Measurements from ENCODE around the gene CMKLR1.

The CMKLR1 gene

DNA sequence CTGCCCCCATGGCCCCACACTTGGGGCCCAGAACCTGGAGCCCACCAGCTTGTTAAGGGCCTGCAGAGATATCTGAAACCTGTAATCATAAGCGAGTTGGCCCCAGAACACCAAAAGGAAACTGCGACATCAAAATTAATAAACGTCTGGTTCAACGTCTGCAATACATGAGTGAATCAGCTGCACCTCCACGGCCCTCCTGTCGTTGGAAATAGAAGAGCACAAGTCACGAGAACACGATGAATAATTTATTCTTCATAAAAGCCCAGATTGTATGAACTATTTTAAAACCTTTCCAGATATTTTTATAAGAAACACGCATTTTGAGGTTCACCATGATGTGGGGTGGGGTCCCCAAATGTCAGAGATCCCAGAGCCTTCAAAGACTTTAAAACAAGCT is 9.7 kb upstream of the CMKLR1 start:
- DNase-seq (ENCODE audit: extremely low read depth, low read depth), result no peak
- TF ChIP-seq, protein P1, sequence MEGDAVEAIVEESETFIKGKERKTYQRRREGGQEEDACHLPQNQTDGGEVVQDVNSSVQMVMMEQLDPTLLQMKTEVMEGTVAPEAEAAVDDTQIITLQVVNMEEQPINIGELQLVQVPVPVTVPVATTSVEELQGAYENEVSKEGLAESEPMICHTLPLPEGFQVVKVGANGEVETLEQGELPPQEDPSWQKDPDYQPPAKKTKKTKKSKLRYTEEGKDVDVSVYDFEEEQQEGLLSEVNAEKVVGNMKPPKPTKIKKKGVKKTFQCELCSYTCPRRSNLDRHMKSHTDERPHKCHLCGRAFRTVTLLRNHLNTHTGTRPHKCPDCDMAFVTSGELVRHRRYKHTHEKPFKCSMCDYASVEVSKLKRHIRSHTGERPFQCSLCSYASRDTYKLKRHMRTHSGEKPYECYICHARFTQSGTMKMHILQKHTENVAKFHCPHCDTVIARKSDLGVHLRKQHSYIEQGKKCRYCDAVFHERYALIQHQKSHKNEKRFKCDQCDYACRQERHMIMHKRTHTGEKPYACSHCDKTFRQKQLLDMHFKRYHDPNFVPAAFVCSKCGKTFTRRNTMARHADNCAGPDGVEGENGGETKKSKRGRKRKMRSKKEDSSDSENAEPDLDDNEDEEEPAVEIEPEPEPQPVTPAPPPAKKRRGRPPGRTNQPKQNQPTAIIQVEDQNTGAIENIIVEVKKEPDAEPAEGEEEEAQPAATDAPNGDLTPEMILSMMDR (IDR thresholded peaks at IDR 0.05; ENCODE audit: low read depth, low read length, missing control alignments), result no peak

DNA sequence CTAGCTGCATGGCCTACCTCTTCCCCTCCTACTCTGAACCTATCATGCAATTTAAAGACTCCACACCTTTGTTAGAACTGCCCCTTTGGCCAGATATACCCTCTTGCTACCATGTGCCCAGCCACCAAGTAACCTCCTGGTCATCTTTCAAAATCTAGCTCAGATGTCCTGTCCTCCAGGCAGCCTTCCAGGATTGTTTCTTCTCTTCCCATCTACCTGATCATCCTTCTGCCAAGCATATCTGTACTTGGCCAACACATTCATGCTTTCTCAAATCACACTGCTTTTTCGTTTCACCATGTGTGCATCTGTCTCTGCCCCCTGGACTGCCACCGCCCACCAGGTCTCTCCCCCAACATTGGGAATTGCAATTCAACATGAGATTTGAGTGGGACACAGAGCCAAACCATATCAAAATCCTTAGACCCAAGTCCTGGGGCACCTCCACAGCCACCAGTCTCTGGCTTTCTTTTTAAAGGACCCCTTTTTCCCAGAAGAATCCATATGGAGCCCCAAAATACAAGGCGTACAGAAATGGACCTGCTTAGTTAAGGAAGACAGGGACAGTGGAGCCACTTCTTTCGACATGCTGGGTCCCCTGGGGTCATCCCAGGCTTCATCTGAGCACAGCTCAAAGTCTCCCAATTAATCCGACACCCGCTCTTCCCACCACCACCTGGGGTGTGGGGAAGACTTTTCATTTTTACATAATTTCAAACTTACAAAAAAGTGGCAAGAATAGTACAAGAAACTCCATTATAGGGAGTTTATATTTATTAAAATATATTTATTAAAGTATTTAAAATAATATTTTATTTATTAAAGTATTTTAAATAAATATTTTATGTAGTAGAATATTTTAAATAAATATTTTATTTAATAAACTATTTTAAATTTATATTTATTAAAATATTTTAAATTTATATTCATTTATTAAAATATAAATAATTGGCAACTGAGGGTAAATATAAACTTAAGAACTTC is 7.9 kb upstream of the CMKLR1 start:
- no peak for DNase-seq (ENCODE audit: extremely low read depth, low read depth)
- TF ChIP-seq, protein P1 (IDR thresholded peaks at IDR 0.05; ENCODE audit: low read depth, low read length, missing control alignments), result no peak
- H3K4me3 ChIP-seq (replicated peaks; ENCODE audit: low read depth, low read length), result no peak overlapping the region

More for the DNA sequence above, 9.7 kb upstream of the CMKLR1 start:
- no peak overlapping the region for H3K4me3 ChIP-seq (replicated peaks; ENCODE audit: low read depth, low read length)

DNA sequence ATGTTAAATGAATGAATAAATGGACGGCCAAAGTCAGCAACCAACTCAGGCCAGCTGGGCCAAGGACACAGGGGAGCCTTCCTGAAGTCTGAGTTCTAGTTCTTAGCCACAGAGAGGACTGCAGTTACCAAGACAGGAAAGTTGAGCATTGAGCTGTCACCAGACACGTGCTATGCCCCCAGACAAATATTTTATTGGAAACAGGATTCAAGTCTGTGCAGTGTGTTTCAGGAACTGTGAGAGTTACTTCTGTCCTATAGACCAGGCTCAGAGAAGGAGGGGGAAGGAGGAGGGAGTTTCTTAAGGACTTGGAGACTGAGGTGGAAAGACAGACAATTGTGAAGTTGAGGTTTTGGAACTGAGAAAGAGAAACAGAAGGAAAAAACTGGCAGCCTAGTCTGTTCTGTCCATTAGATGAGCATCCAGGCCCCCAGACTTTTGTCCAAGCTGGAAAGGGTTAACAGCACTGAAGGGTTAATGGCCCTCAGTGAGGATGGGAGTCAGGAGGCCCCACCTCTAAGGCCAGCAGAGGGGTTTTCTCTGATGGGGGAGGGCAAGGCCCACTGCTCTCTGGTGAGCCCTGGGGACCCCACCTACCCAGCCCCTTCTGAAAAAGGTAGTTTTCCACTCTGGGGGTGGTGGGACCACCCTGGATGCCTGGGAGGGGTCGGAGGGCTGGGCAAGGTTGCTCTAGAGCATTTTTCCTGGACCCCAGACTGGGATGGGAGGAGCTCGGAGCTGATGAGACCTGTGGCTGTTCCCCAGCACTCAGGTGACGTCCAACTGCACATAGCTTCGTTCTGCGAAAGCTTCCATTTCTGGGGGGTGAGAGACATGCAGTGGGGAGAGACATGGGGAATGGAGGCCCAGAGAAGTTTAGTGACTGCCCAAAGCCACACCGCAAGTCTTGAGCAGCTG is 6.9 kb upstream of the CMKLR1 start:
- no peak for DNase-seq (ENCODE audit: extremely low read depth, low read depth)
- no peak overlapping the region for H3K4me3 ChIP-seq (replicated peaks; ENCODE audit: low read depth, low read length)
- TF ChIP-seq, protein P1 (IDR thresholded peaks at IDR 0.05; ENCODE audit: low read depth, low read length, missing control alignments), result no peak

DNA sequence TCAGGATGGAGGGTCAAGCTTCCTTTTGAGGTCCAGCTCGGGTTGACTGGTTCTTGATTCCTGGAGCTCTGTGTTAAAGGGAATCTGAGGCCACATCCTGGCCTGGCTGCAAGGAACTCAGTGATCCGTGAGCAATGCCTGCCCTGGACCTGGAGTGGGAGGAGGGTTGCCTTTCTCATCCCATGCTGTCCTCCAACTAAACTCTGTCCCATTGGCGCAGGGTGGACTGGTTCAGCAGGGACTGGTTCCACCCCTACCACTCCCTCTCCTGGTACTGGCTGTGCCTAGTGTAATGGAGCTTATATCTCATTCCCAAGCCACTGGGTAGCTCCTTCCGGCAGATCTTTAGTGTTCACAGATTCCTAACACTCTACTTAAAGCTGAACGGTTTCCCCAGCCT is 3.9 kb upstream of the CMKLR1 start:
- H3K4me3 ChIP-seq (replicated peaks; ENCODE audit: low read depth, low read length), result no peak overlapping the region
- DNase-seq (ENCODE audit: extremely low read depth, low read depth), result no peak

DNA sequence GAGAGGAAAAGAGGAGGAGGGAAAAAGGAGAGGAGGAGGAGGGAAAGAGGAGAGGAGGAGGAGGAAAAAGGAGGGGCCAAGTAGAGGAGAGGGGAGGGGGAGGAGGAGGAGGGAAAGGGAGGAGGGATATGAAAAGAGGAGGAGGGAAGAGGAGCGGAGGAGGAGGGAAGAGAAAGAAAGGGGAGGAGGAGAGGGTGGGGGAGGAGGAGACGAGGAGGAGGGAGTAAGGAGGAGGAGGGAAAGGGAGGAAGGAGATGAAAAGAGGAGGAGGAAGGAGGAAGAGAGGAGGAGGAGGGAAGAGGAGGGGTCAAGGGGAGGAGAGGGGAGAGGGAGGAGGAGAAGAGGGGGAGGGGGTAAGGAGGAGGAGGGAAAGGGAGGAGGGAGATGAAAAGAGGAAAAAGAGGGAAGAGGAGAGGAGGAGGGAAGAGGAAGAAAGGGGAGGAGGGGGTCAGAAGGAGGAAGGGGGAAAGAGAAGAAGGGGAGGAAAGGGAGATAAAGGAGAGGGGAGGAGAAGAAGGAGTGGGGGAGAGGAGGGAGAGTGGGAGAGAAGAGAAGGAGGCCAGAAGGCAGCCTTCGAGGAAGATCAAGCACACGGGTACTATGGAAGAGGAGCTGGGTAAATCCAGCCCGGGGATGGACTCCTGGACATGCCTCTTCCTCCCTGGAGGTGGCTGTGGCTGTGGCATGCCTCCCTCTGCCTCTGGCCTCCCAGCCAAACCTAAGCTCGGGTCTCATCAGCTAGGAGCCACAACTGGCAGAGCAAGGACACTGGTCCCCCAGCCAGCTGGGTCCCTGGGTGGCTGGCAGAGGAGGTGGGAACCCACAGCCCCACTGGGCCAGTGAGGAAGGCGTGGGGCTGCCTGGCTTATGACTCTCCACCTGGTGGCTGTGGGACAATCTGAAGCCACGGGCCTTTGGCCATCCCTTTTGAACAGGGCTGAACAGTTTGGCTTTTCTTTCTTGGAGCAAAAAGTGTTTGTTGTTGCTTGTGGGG is 3.0 kb upstream of the CMKLR1 start:
- H3K4me3 ChIP-seq (replicated peaks; ENCODE audit: low read depth, low read length), result no peak overlapping the region
- TF ChIP-seq, protein P1 (IDR thresholded peaks at IDR 0.05; ENCODE audit: low read depth, low read length, missing control alignments), result no peak
- DNase-seq (ENCODE audit: extremely low read depth, low read depth), result no peak

More for the DNA sequence above, 3.9 kb upstream of the CMKLR1 start:
- TF ChIP-seq, protein P1 (IDR thresholded peaks at IDR 0.05; ENCODE audit: low read depth, low read length, missing control alignments), result no peak

DNA sequence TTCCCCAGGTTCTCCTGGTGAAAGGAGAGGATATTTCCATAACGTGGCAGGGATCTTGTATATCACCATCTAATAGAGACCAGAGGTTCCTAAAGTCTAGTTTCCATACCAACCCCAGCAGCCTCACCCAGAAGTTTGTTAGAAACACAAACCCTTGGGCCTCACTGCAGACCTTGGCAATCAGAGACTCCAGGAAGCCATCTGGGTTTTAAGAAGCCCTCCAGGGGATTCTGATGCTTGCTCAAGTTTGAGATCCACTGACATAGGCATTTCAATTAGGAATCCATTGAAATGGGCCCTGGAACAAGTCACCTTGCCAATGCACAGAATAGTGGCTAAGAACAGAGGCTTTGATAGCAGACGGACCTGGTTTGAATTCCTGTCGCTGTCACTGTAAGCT is 2.2 kb upstream of the CMKLR1 start:
- TF ChIP-seq, protein P1 (IDR thresholded peaks at IDR 0.05; ENCODE audit: low read depth, low read length, missing control alignments), result no peak
- no peak overlapping the region for H3K4me3 ChIP-seq (replicated peaks; ENCODE audit: low read depth, low read length)
- no peak for DNase-seq (ENCODE audit: extremely low read depth, low read depth)
